Caki2 (cell line): ENCODE measurements around the gene FUT8. TPM values are rescaled to one million over a fixed set of nuclear protein-coding genes. Genes with fewer than 3 reads are reported as not detected.

Source experiments
- DNase-seq: peaks from one replicate; pipeline ENCODE4 v3.0.0-alpha.2; 2015; ENCODE audit warnings: low read depth
- in situ Hi-C: cut with HindIII; loops from 2 replicates; pipeline ENCODE4 v1.10.0; 2016; ENCODE audit warnings: low sequenced_read_pairs, low pct_unique_long_range_greater_than_20kb, mixed read lengths
- total RNA-seq: library from RNA; depleted of rRNA; stranded (reverse); fragments of >200 nt; shearing (Covaris generic); gene quantifications from 2 replicates; pipeline ENCODE4 v1.2.3, GENCODE V29; 2014; ENCODE audit warnings: low replicate concordance

Gene FUT8
- total RNA-seq, 1 experiment from 2014 or later, result 29.6 TPM

DNA sequence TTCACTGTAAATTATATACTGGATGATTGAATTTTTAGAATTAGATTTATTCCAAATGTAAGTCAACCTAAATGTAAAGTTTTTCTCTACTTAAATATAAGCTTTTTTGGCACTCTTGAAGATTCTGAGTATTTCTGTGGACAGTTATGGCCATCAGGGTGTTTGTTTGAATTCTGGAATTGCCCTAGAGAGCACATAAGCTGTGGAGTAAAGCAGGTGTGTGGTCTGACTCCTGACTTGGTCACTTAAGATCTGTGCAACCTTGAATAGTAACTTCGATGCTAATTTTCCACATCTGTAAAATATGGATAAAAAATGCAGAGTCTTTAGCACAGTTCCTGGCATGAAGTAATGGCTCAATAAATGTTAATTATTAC lies 64.4 kb downstream of the FUT8 start:
- in situ Hi-C loops, result no loop called here

DNA sequence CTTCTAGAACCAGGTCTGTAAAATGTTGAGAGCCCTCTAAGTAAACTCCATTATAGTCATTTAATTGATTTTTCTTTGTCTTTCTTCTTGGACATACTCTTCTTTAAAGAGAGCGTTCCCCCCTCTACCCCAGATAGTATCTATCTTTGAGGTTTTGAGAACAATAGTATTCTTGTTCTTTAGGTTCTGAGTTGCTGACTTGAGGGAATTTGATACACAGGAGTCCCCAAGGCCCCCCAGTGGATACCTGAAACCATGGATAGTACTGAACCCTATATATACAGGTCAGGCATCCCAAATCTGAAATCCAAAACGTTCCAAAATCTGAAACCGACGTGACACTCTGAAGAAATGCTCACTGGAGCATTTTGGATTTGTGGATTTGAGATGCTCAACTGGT lies 65.5 kb downstream of the FUT8 start:
- in situ Hi-C loops, result no loop called here
- no peak for DNase-seq

More for the DNA sequence above, 64.4 kb downstream of the FUT8 start:
- no peak for DNase-seq

DNA sequence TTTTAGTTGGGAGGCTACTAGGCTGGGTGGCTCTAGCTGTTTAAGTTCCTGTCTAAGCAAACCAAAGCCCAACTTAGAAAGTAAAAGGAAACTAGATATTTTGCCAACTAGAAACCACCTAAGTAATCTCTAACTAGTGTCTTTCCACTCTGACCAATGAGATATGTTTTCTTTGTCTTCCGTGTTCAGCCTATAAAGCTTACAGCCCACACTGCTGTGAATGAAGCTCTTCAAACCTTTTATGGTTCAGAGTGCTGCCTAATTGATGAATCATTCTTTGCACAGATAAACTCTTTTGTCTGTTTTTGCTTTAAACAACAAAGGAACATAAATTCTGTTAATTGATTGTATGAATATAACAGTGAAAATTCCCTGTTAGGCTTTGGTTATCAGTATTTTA lies 66.1 kb downstream of the FUT8 start:
- in situ Hi-C loops, result no loop called here
- DNase-seq, result peak; percentile 69

DNA sequence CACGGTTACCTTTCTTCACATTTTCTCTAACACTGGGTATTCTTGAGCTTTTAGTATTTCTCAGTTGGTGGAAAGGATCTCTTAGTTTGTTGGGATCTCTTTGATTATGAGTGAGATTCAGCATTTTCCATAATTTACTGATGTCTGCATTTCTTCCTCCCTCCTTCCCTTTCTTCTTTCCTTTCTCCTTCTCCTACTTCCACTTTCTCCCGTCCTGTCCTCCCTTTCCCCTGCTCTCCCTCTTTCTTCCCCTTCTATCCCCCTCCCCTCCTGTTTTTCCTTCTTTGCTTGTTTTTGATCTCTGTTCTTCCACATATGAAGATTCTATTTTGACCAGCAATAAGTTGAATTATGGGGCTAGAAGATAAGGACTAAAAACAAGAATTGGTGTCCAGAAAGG lies 66.9 kb downstream of the FUT8 start:
- in situ Hi-C loops, result no loop called here
- DNase-seq, result no peak

DNA sequence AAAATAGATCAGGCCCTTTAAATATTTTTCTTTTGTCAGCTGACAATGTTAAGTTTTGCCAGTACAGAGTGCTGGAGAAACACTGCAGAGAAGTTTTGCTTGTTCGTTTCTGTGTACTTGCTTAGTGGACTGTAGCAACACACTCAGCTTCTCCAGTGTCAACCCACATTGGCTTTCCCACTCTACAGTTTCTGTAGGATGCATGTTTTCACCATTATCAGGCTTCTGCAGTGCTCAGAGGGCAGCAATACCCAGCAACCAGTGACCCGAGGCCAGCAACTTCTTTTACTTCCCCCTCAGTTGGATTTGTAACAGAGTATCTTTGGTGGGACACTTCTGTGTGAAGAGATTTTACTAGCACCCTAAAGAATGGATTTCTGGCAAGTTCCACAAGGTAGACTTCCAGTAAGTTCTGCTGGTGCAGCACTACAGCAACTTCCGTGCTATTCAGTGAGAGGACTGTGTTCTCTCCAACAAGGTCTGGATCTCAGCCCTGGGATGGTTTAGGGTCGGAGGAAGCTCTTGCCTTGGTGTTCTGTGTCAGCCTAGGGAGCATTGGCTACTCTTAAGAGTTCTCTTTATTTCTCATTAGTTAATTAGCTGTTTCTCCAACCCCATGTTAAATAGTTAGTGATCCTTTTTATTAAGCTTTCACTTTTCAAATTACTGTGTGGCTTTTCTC lies 70.4 kb downstream of the FUT8 start:
- in situ Hi-C loops, result no loop called here
- DNase-seq, result peak; percentile 29

DNA sequence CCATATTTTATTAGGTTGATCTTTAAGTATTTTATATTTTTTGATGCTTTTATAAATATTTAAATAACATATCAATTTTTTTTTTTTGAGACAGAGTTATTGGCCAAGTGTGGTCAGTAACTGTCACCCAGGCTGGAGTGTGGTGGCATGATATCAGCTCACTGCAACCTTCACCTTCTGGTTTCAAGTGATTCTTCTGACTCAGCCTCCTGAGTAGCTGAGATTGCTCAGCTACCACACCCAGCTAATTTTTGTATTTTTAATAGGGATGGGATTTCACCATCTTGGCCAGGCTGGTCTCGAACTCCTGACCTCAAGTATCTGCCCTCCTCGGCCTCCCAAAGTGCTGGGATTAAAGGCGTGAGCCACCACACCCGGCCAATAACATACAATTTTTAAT lies 71.1 kb downstream of the FUT8 start:
- DNase-seq, result no peak
- in situ Hi-C loops, result no loop called here

DNA sequence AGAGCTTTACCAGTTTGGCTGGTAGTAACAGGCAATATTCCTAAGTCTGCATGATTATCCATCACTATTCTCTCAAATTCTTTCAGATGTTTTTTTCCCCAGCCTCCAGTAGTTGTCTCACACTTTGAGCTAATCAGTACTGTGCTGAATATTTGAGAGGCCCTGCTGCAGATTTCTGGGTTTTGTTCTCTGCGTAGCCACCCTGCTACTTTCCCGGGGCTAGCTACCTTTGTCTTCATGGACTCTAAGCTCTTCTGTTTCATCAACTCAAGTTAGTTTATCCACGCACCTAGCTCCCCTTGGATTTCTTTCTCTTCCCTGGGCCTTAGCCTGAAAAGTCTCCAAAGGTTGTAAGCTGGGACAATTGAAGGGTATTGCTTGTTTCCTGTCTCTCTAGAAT lies 73.0 kb downstream of the FUT8 start:
- in situ Hi-C loops, result no loop called here
- DNase-seq, result no peak

DNA sequence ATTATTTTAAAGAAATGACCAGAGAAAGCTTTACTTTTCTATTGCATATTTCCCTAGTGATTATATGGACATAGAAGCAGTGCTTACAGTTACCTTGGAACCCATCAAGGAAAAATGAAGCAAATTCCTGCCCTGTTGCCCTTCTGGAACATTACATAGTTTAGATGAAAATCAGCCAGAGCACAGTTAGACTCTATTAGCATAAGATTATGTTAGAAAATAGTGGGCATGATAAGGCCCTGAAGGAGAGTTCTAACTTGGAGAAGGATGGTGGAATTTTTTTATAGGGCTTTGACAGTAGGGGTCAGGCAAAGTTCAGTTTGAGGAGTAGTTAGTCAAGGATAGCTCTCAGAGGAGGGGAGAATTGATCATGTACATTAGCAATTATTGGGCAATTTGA lies 74.3 kb downstream of the FUT8 start:
- no peak for DNase-seq
- in situ Hi-C loops, result no loop called here

DNA sequence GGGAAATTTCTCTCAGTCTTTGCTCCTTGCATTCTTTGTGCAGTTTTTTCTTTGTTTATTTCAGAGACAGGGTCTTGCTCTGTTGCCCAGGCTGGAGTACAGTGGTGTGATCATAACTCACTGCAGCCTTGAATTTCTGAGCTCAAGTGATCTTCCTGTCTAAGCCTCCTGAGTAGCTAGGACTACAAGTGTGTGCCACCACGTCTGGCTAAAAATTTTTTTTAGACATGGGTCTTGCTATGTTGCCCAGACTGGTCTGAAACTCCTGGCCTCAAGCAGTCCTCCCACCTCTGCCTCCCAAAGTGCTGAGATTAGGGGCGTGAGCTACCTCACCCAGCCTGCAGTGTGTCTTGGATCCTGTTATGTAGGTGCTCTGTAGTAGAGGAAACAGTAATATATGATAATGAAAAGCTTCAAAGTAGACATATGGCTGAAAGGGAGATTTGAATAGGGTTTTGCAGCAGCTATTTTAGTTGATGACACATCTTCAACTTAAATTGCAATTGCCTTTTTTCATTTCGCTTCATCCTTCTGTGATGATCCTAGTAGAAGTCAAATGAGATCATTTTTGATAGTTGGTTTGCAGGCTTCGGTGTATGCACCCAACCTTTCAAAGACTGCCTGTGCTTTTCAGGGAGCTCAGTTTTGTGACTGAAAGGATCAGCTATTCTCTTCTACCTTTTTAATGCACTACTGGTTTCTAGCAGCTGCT lies 75.4 kb downstream of the FUT8 start:
- in situ Hi-C loops, result no loop called here
- DNase-seq, result no peak

DNA sequence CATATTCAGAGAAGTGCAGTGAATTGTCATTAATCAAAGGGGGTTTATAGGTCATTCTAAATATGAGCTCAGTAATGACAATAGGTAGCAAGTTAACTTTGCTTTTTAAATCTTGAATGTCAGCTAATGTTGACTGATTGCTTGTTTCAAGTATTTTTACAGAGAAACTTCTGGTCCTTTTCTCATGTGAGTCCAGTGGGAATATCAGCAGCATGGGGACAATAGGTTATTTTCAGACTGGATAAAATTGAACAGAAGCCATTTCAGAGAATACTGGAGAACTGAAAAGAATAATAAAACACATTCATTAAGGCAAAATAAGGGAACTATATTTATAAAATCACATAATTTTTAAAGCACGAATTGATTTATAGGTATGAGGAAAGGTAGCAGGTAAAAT lies 78.7 kb downstream of the FUT8 start:
- in situ Hi-C loops, result no loop called here
- DNase-seq, result no peak

DNA sequence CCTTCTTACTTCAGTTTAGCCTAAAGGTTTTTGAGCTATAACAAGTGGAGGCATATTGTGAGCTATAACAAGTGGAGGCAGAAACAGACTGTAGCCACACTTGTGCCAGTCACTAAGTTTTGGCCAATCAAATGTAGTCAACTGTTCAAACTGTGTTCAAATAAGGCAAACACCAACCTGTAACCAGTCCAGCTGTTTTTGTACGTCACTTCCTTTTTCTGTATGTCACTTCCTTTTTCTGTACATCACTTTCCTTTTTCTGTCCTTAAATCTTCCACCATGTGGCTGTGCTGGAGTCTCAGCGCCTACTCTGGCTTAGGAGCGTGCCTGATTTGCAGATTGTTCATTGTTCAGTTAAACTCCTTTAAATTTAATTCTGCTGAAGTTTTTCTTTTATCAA lies 79.7 kb downstream of the FUT8 start:
- no peak for DNase-seq

DNA sequence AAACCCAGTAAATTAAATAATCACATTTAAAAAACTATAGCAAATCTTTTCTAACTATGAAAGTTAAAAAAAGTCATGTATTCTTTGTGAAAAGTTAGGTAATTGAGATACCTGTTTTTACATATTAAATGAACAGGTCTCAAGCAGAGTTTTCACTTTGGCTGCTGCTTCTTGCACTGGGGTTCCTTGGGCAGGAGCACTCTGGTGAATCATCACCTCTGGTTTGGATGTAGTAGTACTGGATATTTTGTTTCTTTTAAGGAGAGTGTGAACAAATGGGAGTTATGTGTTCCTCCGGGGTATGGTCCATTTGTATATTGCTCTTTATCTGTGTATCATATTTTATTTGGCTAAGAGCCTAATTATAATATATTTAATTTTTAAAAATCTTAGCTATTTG lies 82.7 kb downstream of the FUT8 start:
- no peak for DNase-seq

More for the DNA sequence above, 79.7 kb downstream of the FUT8 start:
- in situ Hi-C loops, result no loop called here

DNA sequence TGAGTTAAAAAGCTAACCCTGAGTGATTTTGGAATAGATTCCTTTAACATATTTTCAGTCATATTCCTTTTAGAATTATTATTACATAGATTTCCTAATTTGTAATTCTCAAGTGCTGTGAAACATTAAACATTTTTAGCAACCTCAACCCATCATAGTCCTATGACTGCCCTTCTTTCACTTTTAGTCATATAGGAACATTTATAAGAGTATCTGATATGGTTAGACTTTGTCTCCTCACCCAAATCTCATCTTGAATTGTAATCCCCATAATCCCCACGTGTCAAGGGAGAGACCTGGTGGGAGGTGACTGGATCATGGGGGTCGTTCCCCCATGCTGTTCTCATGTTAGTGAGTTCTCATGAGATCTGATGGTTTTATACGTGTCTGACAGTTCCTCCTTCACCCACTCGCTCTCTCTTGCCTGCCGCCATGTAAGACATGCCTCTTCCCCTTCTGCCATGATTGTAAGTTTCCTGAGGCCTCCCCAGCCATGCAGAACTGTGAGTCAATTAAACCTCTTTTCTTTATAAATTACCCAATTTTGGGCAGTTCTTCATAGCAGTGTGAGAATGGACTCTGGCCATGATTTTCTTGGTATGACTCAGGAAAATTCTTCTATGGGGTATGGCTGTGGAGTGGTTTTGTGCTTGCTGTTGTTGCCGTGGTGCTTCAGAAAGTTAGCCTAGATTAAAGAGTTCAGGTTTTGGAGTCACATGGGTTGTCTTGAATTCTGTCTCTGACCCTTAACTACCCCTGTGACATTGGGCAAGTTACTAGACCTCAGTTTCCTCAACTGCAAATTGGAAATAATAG lies 83.9 kb downstream of the FUT8 start:
- in situ Hi-C loops, result no loop called here

More for the DNA sequence above, 82.7 kb downstream of the FUT8 start:
- in situ Hi-C loops, result no loop called here

DNA sequence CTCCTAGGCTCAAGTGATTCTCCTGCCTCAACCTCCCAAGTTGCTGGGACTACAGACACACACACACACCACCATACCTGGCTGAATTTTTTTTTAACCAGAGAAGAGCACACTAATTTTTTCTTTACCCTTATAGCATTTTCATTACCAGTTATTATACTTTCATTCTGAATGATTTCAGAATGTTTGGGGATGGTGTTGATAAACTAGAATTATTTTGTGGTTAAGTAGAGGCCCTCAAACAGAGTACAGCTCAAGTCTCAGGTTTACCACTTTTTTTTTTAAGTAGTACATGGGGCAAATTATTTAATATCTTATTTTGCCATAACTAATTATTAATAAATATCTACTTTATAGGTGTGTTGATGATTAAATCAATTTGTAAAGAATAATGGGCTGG lies 86.6 kb downstream of the FUT8 start:
- in situ Hi-C loops, result no loop called here
- no peak for DNase-seq

More for the DNA sequence above, 83.9 kb downstream of the FUT8 start:
- DNase-seq, result no peak

DNA sequence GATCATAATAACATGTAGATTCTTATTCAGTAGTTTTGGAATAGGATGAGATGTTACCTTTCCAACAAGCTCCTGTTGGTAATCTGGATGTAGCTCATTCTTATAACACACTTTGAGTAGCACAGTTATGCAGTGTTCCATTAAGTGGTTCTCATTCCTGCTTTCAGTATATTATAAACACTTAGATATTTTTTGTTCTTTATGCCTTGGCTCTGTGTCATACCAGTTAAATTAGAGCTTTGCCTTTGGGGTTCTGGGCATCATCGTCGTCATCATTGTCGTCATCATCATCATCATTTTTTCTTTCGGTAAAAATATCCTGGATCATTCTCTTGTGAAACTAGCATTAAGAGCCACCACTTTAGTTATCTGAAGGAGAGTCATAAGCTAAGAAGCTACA lies 87.5 kb downstream of the FUT8 start:
- no peak for DNase-seq
- in situ Hi-C loops, result no loop called here

DNA sequence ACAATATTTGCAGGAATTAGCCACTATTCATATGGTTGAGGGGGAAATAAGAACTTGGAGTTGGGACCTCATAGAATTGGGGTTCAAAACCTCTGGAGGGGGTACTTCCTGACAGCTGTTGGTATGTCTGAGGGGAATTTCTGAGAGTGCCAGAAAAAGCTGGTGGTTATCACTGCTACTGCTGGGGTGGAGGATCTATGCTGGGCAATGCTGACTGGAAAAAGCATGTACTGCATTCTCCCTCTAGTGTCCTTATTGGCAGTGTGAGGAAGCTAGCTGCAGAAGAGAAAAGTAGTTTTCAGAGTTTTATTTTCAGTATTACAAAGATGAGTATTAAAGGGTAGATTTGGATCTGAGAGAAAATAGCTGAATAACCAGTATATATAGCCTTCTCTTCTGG lies 88.8 kb downstream of the FUT8 start:
- in situ Hi-C loops, result no loop called here
- no peak for DNase-seq

DNA sequence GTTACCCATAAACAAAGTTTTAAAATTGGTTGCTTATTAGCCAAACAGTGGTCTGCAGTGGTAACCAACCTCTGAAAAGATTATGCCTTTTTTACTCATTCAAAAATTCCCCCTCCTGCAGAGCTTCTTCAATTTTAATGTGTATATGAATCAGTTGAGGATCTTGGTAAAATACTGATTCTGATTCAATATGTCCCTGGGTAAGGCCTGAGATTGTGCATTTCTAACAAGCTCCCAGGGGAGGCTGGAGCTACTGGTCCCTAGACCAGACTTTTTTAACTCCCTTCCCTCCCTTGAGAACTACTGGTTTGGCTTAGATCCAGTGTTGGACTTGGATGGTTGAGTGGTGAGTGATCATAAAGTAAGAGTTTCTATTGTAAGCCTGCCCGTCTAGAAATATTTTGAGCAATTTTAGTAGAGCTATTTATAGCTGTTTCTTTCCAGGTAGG lies 90.2 kb downstream of the FUT8 start:
- DNase-seq, result no peak
- in situ Hi-C loops, result no loop called here

DNA sequence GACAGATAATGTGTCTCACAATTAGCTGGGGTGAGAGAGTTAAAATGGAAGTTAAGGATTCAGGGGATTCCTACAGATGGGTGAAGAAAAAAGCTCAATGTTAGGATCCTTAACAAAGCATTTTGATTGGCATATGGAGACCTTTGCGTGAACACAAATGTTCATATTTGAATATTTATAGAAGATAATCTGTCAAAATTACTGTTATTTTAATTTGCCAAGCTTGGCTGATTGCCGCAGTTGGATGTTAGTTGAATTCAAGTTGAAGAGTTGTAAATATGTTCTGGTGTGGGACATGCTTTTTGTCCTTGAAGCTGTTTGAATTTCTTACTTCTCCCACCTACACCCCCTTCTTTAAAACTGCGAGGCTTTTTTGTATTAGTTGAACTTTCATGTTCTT lies 91.2 kb downstream of the FUT8 start:
- no peak for DNase-seq
- in situ Hi-C loops, result no loop called here

DNA sequence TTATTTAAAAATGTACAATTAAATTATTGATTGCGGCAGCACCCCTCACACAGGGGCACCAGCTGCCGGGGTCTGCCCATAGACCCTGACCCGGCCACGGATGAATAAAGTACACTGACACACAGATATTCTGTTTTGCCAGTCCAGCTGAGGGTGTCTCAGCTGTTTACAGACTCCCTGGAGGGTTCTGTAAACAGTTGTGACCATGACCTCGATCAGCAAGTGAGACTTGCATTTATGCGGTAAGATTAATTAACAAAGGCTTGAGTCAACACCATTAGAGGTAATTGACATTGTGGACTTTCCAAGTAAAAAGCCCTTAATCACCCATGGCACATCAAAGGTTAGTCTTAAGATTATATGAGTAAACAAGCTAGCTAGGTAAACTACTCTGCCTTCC lies 94.3 kb downstream of the FUT8 start:
- DNase-seq, result no peak
- in situ Hi-C loops, result no loop called here
